ENCODE data around the gene MROH2A.

- no peak for TF ChIP-seq GATA2 (IDR thresholded peaks at IDR 0.05; ENCODE audit: low read depth, low read length)
- no peak for TF ChIP-seq GATA3 (IDR thresholded peaks at IDR 0.05; ENCODE audit: low read depth, low read length)
Observed at GRCh38 chr2:233828546-233829192, 50.5 kb downstream of the MROH2A start.
